GM21786 (cell line): ENCODE results near the gene MYO1A.
"Not testable (repeated sequence)": the region's sequence is repeated elsewhere in the genome, so short reads cannot be mapped to it uniquely, and the experiment has no call there.

Experiments
- ATAC-seq: cut with Tn5 transposase; IDR thresholded peaks from one replicate; pipeline ENCODE4 v1.9.1; 2021; ENCODE audit not compliant: unreplicated experiment

The MYO1A gene

GRCh38 chr12:57019983-57020719 is 29.8 kb downstream of the MYO1A start:
- no peak for ATAC-seq

DNA sequence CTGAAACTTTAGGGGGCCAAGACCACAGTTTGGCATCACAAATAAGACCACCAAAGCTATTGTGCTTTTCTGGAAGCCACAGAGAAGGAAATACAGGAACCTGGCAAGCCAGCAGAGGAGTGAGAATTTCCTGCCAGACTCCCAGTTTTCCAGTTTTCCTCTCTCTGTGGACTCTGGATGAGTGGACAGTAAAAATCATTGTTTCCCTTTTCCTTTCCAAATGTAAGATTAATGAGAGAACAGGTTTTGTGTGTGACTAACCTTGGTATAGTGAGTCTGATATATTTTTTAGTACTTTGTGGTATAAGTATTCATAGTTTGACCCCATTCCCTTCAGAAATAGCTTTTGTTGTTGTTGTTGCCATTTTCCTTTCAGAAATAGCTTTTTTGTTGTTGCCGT is 31.0 kb downstream of the MYO1A start:
- ATAC-seq: no peak

GRCh38 chr12:57018353-57018752 is 31.6 kb downstream of the MYO1A start:
- not testable (repeated sequence) for ATAC-seq

GRCh38 chr12:57016348-57016747 is 33.6 kb downstream of the MYO1A start, which contains the start of gene TAC3:
TSS of gene TAC3 (minus strand) at chr12:57016529. CDS start at chr12:57015797, 732 bp downstream.
- ATAC-seq: no peak

- ATAC-seq: peak; percentile 67
Observed at GRCh38 chr12:57012600-57013465, 37.1 kb downstream of the MYO1A start.

GRCh38 chr12:57011438-57012424 is 38.2 kb downstream of the MYO1A start:
- ATAC-seq: no peak

GRCh38 chr12:57010627-57011247 is 39.2 kb downstream of the MYO1A start:
- ATAC-seq: no peak

DNA sequence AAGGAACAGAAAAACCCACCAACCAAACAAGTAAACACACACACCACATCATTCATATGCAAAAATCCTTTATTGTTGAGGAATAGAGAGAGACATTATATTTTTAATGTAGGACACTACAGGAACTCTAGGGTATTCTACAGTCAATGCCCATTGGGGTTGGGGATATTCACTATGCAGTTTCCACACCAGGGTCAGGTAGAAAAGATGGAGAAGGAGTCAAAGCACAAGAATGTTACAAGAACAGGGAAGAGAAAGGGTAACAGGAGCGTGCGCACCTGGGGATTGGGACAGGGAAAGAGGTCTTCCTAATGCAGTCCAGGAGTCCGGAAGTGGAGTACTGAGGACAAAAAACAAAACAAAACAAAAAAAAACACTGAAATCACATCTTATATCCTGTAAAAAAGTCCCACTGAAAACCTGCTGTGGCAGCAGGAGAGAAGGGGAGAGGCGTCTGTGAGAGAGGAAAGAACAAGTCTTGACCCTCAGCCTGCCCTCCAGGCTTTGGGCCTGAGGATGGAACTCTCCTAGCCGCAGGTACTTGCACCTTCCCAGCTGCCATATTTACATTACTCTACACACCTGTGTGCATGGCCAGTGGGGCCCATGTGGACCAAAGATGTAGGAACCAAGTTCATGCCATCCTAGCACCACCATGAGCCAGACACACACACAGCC is 39.8 kb downstream of the MYO1A start:
- ATAC-seq: no peak

GRCh38 chr12:57008178-57008577 is 41.8 kb downstream of the MYO1A start:
- no peak for ATAC-seq

DNA sequence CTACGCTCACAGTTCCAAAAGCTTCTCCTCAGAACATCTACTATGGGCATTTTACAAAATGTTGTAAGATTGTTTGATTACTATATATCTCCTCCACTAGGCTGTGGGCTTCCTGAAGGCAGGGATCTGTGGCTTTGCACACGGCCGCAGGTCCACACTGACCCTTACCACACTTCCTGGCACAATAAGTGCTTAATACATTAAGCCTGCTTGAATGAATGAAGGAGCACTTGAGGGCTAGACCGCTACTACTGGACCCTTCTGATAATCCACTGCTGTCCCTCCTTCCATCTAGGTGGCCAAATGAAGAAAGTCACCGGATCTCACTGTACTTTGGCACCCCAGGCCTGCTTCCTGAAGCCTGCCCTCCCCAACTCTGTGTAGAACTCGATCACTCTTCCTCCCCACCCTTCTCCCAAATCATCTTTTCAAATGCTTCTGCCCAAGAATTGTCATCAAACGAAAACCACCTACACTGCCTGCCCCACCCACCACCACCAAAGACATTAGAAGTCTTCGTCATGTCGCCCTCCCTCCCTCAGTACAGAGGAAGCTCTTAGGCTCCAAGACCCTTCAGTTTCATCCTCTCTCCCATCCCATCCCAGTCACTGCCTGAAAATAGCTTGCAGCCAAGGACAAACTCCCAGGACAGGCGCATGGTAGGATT is 43.0 kb downstream of the MYO1A start:
- ATAC-seq: no peak

- peak; percentile 55 for ATAC-seq
Observed at GRCh38 chr12:57005980-57006808, 43.7 kb downstream of the MYO1A start, which contains the start of gene ZBTB39. TSS of gene ZBTB39 (minus strand) at chr12:57006546. CDS start at chr12:57004917, 1,629 bp downstream.

- ATAC-seq: no peak
Observed at GRCh38 chr12:57004651-57005050, 45.3 kb downstream of the MYO1A start.

DNA sequence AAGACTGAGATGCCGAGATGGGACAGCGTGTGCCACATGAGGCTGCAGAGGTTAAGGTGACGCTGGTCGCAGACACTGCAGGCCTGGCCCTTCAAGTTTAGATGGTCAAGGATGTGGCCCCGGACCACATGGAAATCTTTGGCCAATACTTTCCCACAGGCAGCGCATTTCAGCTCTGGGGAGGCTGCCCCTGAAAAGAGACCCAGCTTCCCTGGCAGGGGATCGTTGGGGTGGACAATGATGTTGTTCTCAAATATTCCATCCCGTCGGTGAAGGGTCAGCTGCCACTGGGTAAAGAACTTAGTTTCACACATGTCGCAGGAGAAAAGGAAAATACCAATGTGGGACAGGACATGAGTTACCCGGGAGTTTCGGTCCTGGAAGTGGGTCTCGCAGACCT is 46.5 kb downstream of the MYO1A start:
- ATAC-seq: no peak

DNA sequence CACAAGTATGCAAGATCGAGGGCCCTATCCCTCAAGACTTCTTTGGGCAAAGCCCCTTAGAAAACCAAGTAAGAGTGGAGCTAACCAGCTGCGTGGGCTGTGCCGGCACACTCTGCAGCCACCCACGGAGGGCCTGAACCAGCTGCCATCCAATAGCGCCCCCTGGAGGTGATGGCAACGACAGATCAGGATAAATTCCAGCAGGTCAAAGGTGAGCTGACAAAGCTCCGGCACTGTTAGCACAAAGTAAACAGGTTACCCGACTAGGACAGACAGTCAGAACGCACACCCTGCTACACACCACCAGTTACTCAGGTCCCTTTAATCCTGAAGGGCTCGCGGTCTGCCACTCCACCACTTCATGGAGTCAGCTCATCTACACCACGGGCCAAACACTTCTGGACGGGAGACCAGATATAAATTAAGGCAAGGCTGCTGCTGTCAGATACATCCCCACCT is 48.5 kb downstream of the MYO1A start:
- no peak for ATAC-seq

DNA sequence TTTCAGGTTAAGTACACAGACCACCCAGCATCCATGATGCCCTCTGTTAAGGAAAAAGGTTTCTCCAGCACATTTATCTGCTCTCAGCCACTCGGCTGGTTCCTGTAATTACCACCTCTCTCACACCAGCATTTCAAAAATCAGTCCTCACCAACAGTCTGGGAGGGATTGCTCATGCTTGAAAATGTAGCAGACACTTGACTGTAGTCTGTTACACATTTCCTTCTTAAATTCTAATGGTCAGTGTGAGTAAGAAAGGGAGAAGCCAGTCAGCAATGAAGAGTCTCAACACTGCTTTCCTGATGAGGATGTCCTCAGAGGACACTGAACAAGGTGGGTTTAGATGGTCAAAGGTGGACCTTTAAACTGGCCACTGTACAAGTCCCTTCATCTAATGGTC is 49.5 kb downstream of the MYO1A start:
- no peak for ATAC-seq

- no peak for ATAC-seq
Observed at GRCh38 chr12:56999456-56999855, 50.5 kb downstream of the MYO1A start.

DNA sequence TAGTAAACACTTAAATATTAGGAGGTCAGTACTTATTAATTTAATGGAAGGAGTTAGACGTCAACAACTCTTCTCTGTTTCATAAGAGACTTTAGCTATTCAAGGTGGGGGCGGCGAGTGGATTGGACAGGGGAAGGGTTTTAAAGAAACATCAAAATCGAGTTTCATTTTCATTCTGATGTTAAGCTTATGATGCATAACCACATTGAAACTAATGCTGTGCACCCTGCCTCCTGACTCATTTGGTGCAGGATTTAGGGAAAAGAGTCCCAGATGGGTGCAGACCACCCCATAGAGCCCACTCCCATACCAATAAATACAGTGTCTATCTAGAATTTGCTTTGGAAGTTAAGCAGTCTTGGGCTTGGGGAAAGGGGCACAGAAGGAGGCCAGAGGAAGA is 50.9 kb downstream of the MYO1A start:
- ATAC-seq: peak; percentile 77

DNA sequence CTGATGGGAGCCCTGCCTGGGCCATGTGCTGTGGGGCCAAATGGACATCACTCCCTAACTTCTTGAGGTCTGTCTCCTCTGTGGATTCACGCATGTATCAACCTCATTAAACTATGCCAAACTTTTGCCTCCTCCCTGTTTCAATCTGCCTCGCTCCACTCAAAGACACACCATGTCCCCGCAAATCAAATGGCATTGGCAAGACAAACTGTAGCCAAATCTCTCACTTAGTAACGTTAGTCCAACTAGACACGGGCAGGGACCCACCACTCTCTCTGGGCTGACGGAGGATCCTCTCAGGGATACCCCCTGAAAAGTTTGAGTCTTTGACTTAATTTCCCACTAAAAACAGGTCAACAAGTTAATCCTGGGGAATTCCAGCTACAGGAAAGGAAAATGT is 51.6 kb downstream of the MYO1A start:
- ATAC-seq: no peak
